Left forelimb (tissue), 1 donor: Measurements from ENCODE around the gene TET1.
"Not testable (repeated sequence)": the region's sequence is repeated elsewhere in the genome, so short reads cannot be mapped to it uniquely, and the experiment has no call there.

Source experiments
- DNase-seq: peaks from one replicate; pipeline ENCODE4 v3.0.0-alpha.2; 2018; ENCODE audit warnings: low spot score

TET1 gene

DNA sequence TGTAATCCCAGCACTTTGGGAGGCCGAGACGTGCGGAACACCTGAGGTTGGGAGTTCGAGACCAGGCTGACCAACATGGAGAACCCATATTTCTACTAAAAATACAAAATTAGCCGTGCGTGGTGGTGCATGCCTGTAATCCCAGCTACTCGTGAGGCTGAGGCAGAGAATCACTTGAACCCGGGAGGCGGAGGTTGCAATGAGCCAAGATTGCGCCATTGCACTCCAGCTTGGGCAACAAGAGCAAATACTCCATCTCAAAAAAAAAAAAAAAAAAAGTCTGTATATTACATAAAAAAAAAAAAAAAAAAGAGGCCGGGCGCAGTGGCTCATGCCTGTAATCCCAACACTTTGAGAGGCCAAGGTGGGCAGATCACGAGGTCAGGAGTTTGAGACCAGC is 152.9 kb downstream of the TET1 start:
- not testable (repeated sequence) for DNase-seq

DNA sequence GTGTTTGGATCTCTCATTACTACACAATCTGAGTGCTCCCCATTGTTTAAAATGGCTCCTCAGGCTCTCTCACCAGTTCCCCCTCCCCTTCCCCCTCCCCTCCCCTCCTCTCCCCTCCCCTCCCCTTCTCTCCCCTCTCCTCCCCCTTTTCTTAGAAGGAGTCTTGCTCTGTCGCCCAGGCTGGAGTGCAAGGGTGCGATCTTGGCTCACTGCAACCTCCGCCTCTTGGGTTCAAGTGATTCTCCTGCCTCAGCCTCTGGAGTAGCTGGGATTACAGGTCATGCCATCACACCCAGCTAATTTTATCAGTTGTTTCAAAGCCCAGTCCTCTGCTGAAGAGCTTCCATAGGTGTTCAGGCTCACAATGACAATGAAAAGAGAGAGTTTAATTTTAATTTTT is 157.3 kb downstream of the TET1 start:
- DNase-seq = no peak

DNA sequence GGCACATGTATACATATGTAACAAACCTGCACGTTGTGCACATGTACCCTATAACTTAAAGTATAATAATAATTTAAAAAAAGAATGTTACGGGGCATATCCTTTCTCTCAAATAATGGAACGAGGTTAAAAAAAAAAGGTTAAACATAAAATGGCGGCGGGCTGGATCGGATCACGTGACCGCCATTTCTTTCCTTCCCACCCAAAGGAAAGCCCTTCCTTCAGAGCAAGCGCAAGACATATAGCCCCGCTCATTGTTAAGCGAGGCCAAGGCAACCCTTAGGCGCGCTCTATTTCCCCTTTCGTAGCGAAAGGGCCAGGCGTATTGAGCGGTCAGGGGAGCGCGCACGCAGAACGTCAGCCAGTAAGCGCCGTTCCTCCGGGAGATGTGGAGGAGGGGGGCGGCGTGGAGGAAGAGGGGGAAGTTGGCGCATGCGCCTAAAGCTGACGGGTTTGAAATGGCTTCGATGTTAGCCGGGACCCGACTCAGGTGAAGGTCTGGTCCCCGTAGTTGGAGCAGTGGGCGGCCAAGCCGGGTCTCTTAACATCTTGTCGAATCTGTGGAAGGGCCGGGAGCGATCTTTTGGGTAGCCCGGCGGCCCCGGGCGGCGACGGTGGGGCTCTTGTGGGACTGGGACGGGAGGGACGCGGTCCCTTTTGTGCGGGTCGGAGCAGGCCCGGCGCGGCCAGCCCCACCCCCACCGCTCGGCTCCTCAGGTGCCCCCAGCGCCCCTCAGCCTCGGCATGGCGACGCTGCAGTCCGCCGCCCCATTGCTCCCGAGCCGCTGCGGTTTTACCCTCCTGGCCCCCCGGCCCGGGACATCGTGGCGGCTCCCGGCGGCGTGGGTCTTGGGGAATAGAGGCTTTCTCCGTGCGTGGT is 160.9 kb downstream of the TET1 start, which contains the start of gene CCAR1:
CCAR1 (plus strand) TSS at position 447 of the 880 bp plus-strand sequence. CDS start 1,266 bp downstream, outside the sequence.
- peak; percentile 98 for DNase-seq

DNA sequence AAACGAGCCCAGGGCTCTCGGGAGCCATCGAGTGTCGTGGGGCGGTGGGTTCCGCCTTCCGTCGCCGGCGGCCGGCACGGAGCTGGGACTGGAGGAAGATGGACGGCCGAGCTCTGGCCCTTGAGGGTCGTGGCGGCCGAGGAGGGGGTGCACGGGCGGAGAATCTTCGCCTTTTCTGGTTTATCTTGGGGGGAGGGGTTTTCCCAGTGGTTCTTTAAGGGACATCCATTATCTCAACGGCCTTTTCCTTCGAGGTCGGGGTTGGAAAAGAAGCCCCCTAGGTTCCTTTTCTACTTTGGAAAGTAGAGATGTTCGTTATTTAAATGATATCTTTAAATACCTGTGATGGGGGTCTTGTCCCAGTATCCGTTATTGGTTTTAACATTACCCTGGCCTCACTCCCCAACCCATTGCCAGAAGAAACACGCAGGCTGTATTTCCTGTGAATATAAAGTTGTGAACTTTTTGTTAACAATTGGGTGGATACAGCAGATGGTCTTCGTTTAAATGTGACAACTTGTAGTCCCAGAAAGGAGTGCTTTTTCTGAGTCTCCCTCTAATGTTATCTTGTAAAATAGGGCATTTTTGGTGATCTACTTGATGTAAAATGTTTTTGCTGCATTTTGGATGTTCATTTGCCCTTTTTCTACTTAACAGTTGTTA is 161.7 kb downstream of the TET1 start:
- no peak for DNase-seq

DNA sequence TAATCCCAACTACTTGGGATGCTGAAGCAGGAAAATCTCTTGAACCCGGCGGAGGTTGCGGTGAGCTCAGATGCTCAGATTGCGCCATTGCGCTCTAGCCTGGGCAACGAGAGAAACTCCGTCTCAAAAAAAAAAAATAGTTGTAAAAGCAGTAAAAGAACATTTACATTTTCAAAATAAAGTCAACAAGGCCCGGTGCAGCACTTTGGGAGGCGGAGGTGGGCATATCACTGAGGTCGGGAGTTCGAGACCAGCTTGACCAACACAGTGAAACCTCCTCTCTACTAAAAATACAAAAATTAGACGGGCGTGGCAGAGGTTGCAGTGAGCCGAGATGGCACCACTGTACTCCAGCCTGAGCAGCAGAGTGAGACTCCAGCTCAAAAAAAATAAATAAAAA is 164.9 kb downstream of the TET1 start:
- no peak for DNase-seq

DNA sequence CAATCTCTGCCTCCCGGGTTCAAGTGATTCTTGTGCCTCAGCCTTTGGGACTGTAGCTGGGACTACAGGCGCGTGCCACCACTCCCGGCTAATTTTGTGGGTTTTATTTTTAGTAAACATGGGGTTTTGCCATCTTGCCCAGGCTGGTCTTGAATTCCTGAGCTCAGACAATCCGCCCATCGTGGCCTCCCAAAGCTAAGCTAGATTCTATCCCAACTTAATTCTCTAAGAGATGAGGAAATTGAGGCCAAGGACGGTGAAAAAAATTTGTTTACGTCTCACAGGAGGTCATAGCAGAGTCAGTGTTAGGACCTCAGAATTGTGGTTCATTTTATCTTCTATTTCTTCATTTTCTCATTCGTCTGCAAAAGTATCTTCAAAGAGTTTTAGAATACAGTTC is 167.0 kb downstream of the TET1 start:
- DNase-seq = no peak

DNA sequence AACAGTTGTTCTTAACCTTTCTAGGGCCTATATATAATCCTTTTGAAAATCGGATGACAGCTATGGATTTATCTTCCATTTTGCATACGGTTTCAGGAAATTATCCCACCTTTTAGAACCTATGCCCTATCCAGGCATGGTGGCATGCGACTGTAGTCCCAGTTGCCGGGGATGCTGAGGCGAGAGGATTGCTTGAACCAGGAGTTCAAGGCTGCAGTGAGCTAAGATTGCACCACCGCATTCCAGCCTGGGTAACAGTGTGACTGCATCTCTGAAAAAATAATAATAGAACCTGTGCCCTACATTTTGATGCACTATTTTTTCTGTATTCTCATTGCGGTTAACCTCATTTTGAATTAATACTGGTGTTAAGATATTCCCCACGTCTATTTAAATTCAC is 172.5 kb downstream of the TET1 start:
- DNase-seq = no peak

DNA sequence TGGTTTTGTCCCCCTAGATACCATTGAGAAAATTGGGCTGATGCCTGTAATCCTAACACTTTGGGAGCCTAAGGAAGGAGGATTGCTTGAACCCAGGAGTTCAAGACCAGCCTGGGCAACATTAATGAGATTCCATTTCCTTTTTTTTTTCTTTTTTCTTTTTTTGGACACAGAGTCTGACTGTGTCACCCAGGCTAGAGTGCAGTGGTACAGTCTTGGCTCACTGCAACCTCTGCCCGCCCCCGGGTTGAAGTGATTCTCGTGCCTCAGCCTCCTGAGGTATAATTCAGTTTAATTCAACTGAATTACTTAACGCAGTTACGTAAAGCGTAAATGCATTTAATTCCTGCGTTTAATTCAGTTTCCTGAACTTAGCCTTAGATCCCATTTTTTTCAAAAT is 174.2 kb downstream of the TET1 start:
- no peak for DNase-seq

DNA sequence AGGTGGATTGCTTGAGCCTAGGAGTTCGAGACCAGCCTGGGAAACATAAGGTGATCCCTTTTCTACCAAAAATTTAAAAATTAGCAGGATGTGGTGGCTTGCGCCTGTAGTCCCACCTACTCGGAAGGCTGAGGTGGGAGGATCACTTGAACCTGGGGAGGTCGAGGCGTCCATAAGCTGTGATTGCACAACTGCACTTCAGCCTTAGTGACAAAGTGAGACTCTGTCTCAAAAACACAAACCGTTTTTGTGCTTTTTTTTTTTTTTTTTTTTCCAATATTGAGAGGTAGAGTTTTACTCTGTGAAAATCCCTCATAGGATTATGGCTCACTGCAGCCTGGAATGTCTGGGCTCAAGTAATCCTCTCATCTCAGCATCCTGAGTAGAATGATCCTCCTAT is 175.0 kb downstream of the TET1 start:
- DNase-seq = no peak

DNA sequence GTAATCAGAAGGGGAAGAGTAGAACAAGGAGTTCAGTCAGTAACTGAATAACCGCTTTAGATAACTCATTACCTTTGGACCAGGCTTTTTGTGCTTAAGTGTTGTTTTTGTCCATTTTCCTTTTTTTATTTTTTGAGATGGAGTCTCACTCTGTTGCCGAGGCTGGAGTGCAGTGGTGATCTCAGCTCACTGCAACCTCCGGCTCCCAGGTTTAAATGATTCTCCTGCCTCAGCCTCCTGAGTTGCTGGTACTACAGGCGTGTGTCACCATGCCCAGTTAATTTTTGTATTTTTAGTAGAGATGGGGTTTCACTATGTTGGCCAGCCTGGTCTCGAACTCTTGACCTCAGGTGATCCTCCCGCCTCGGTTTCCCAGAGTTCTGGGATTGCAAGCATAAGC is 175.6 kb downstream of the TET1 start:
- not testable (repeated sequence) for DNase-seq

DNA sequence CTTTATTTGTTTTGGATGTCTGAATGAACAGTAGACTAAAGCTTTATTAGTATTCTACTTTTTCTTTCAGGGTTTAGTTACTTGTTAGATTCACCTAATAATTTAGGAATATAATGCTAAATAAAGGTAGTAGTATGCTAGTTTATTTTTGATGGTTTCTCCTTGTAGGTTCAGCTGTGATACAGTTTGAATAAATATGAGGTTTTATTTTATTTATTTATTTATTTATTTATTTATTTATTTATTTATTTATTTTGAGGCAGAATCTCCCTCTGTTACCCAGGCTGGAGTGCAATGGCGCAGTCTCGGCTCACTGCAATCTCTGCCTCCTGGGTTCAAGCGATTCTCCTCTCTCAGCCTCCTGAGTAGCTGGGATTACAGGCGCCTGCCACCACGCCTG is 180.5 kb downstream of the TET1 start:
- not testable (repeated sequence) for DNase-seq

DNA sequence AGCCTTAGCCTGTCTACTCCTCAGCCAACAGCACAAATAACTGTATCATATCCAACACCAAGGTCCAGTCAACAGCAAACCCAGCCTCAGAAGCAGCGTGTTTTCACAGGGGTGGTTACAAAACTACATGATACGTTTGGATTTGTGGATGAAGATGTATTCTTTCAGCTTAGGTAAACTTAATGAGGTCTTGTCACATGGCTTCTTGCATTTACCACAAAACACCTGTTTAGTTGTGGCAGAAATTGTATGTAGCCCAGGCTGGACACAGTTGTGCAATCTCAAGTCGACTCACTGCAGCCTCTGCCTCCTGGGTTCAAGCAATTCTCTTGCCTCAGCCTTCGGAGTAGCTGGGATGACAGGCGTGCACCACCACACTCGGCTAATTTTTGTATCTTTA is 182.3 kb downstream of the TET1 start:
- no peak for DNase-seq
